Neuron (in vitro differentiated cells): ENCODE data around the gene FSTL3.
"Not testable (repeated sequence)": the region's sequence is repeated elsewhere in the genome, so short reads cannot be mapped to it uniquely, and the experiment has no call there.

ENCODE experiments used
- H2AFZ ChIP-seq: one replicate; pipeline ENCODE4 v1.6.1; 2013; ENCODE audit warnings: low read depth, mild to moderate bottlenecking, inconsistent platforms, low read length, moderate library complexity
- H3K27me3 ChIP-seq: one replicate; pipeline ENCODE4 v1.6.1; 2013; ENCODE audit warnings: low read length; ENCODE audit not compliant: insufficient read depth
- H3K36me3 ChIP-seq: one replicate; pipeline ENCODE4 v1.6.1; 2013; ENCODE audit warnings: low read length; ENCODE audit not compliant: insufficient read depth
- H3K4me1 ChIP-seq: one replicate; pipeline ENCODE4 v1.6.1; 2013; ENCODE audit warnings: low read length; ENCODE audit not compliant: insufficient read depth
- H3K4me3 ChIP-seq: 2 replicates; pipeline ENCODE4 v1.5.1; 2013; ENCODE audit warnings: mild to moderate bottlenecking, low read length, moderate library complexity
- H3K9me3 ChIP-seq: one replicate; pipeline ENCODE4 v1.6.1; 2013; ENCODE audit warnings: low read length

Gene FSTL3

GRCh38 chr19:676339-677105 lies at the start of gene FSTL3:
Gene FSTL3 (plus strand): TSS chr19:676392. CDS start chr19:676424, 32 bp downstream.
- Histone ChIP-seq H3K27me3 (peaks cover 4% of the 10 kb centered on the region), H3K4me1 (peaks cover 22% of the 10 kb centered on the region), H3K9me3 (no peaks in the 10 kb centered on the region), H3K36me3 (no peaks in the 10 kb centered on the region), H3K4me3 (no peak within 1 kb of the TSS), H2AFZ (no peak within 1 kb of the TSS)

GRCh38 chr19:626566-626965 lies 49.6 kb upstream of the FSTL3 start:
- peaks cover 31% of the 10 kb centered on the region for H3K36me3 ChIP-seq
- not testable (repeated sequence) for H3K9me3 ChIP-seq, H3K27me3 ChIP-seq, H2AFZ ChIP-seq, H3K4me3 ChIP-seq
- H3K4me1 ChIP-seq = peaks cover 11% of the 10 kb centered on the region

- Histone ChIP-seq H3K4me3 (no peak overlapping the region), H3K4me1 (peaks cover 15% of the 10 kb centered on the region), H2AFZ (no peak overlapping the region), H3K27me3 (no peaks in the 10 kb centered on the region), H3K9me3 (no peaks in the 10 kb centered on the region), H3K36me3 (peaks cover 22% of the 10 kb centered on the region)
Observed at GRCh38 chr19:628168-628567, 48.0 kb upstream of the FSTL3 start.

GRCh38 chr19:629515-629914 lies 46.7 kb upstream of the FSTL3 start:
- peaks cover 21% of the 10 kb centered on the region for H3K36me3 ChIP-seq
- not testable (repeated sequence) for H3K9me3 ChIP-seq, H2AFZ ChIP-seq, H3K4me1 ChIP-seq, H3K27me3 ChIP-seq, H3K4me3 ChIP-seq

GRCh38 chr19:629961-630714 lies 46.1 kb upstream of the FSTL3 start:
- Histone ChIP-seq H2AFZ (no peak overlapping the region), H3K4me1 (peaks cover 9% of the 10 kb centered on the region), H3K9me3 (no peaks in the 10 kb centered on the region), H3K36me3 (peaks cover 20% of the 10 kb centered on the region), H3K4me3 (no peak overlapping the region), H3K27me3 (no peaks in the 10 kb centered on the region)

GRCh38 chr19:632579-633067 lies 43.6 kb upstream of the FSTL3 start:
- H2AFZ ChIP-seq = peak overlapping the region; percentile 49
- peaks cover 14% of the 10 kb centered on the region for H3K36me3 ChIP-seq
- H3K4me3 ChIP-seq = peak overlapping the region; percentile 71
- H3K27me3 ChIP-seq = no peaks in the 10 kb centered on the region
- peaks cover 9% of the 10 kb centered on the region for H3K4me1 ChIP-seq
- no peaks in the 10 kb centered on the region for H3K9me3 ChIP-seq

GRCh38 chr19:633068-633785 lies 43.0 kb upstream of the FSTL3 start, which contains the start of gene POLRMT:
Gene POLRMT (minus strand): TSS chr19:633537. CDS start chr19:633512, 25 bp downstream.
- peak within 1 kb of the TSS; percentile 69 for H2AFZ ChIP-seq
- H3K4me3 ChIP-seq = peak within 1 kb of the TSS; percentile 71

GRCh38 chr19:633786-634639 lies 42.2 kb upstream of the FSTL3 start:
- no peaks in the 10 kb centered on the region for H3K9me3 ChIP-seq
- no peaks in the 10 kb centered on the region for H3K27me3 ChIP-seq
- peak overlapping the region; percentile 71 for H3K4me3 ChIP-seq
- peak overlapping the region; percentile 69 for H2AFZ ChIP-seq
- peaks cover 10% of the 10 kb centered on the region for H3K4me1 ChIP-seq
- peaks cover 6% of the 10 kb centered on the region for H3K36me3 ChIP-seq

More at GRCh38 chr19:633068-633785, 43.0 kb upstream of the FSTL3 start, which contains the start of gene POLRMT:
- Histone ChIP-seq H3K27me3 (no peaks in the 10 kb centered on the region), H3K4me1 (peaks cover 9% of the 10 kb centered on the region), H3K9me3 (no peaks in the 10 kb centered on the region), H3K36me3 (peaks cover 12% of the 10 kb centered on the region)

GRCh38 chr19:634975-635652 lies 41.1 kb upstream of the FSTL3 start:
- peaks cover 2% of the 10 kb centered on the region for H3K36me3 ChIP-seq
- H2AFZ ChIP-seq = no peak overlapping the region
- H3K9me3 ChIP-seq = no peaks in the 10 kb centered on the region
- H3K4me1 ChIP-seq = peaks cover 10% of the 10 kb centered on the region
- H3K4me3 ChIP-seq = no peak overlapping the region
- H3K27me3 ChIP-seq = no peaks in the 10 kb centered on the region

- no peaks in the 10 kb centered on the region for H3K36me3 ChIP-seq
- no peaks in the 10 kb centered on the region for H3K27me3 ChIP-seq
- peaks cover 6% of the 10 kb centered on the region for H3K4me1 ChIP-seq
- peak overlapping the region; percentile 34 for H3K4me3 ChIP-seq
- H3K9me3 ChIP-seq = no peaks in the 10 kb centered on the region
- no peak overlapping the region for H2AFZ ChIP-seq
Observed at GRCh38 chr19:638906-639252, 37.3 kb upstream of the FSTL3 start.

- Histone ChIP-seq H3K27me3 (no peaks in the 10 kb centered on the region), H2AFZ (no peak within 1 kb of the TSS), H3K4me1 (peaks cover 1% of the 10 kb centered on the region), H3K9me3 (no peaks in the 10 kb centered on the region), H3K36me3 (no peaks in the 10 kb centered on the region), H3K4me3 (peak within 1 kb of the TSS; percentile 34)
Observed at GRCh38 chr19:639253-640160, 36.7 kb upstream of the FSTL3 start, which contains the start of gene FGF22. Gene FGF22 (plus strand): TSS chr19:639879. CDS start chr19:639926, 47 bp downstream.
